ENCODE data around the gene IPO8.

- no peak for TF ChIP-seq CTCF (IDR thresholded peaks at IDR 0.05; ENCODE audit: insufficient read depth, low read length)
- TF ChIP-seq REST (IDR thresholded peaks at IDR 0.05; ENCODE audit: insufficient replicate concordance, low read depth), result no peak
- no peak for TF ChIP-seq POLR2AphosphoS5 (IDR thresholded peaks at IDR 0.05; ENCODE audit: low read depth)
- TF ChIP-seq SPI1 (IDR thresholded peaks at IDR 0.05; ENCODE audit: borderline replicate concordance, low read depth), result no peak
- TF ChIP-seq GABPA (IDR thresholded peaks at IDR 0.05; ENCODE audit: low read depth), result no peak
Observed at GRCh38 chr12:30603129-30603528, 92.5 kb downstream of the IPO8 start.
